ENCODE data around the gene SLC6A20.

The SLC6A20 gene

DNA sequence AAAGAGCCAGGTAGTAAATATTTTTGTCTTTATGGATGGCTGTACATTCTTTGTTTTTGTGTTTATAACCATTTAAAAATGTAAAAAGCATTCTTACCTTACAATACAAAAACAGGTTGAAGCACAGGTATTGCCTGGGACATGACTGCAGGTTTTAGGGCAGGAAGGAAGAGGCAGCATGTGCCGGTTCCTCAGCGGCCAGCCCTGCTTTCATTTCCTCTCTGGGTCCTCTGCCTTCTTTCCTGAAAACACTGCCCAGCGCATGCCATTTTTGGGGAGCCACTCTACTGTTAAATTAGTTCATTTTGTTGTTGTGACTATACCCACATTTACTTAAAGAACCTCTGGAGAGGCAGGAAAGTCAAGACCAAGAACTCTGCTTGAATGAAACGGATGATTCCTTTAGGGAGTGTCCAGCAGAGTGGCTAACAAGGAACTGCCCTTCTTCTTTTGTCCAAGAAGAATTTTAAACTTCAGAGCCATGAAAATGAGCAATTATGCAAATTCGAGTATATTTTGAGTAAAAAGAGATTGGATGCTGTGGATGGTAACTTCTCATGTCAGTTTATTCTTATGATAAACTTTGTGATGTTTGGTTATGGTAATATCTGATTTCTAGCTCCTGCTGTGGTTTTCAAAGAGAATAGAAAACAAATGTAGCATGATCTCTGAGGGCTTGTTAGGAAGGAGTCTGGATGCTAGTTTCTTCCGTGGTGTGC is 54.4 kb downstream of the SLC6A20 start:
- Histone ChIP-seq H3K4me1 (ENCODE audit: control insufficient read depth, insufficient read depth, low read depth, low read length) (peaks cover 6% of the 10 kb centered on the region), H3K4me3 (ENCODE audit: insufficient read depth in 1 of 2, low read depth in 1 of 2, low read length in 2 of 2) (no peak overlapping the region), H4K91ac (ENCODE audit: low read length) (no peak overlapping the region), H3K27me3 (ENCODE audit: control insufficient read depth in 1 of 2, insufficient read depth in 1 of 2, low read length in 2 of 2) (no peaks in the 10 kb centered on the region), H3K23ac (ENCODE audit: low read length in 2 of 2) (no peak overlapping the region), H2AFZ (ENCODE audit: low read depth, low read length) (no peak overlapping the region), H3K18ac (ENCODE audit: low read depth in 1 of 2, low read length in 2 of 2) (peak overlapping the region in 1 of 2 experiments; percentile 22), H4K8ac (ENCODE audit: low read length) (no peak overlapping the region), H2BK5ac (ENCODE audit: low read depth, low read length, poor library complexity, severe bottlenecking) (no peak overlapping the region), H2BK120ac (ENCODE audit: low read depth, low read length) (no peak overlapping the region), H3K4me2 (ENCODE audit: low read length, poor library complexity, severe bottlenecking) (no peak overlapping the region), H3K9me3 (ENCODE audit: control insufficient read depth, low read length) (no peaks in the 10 kb centered on the region), H3K36me3 (ENCODE audit: control insufficient read depth in 1 of 2, insufficient read depth in 2 of 2, low read depth in 1 of 2, low read length in 2 of 2) (peaks cover 29 to 97% of the 10 kb centered on the region in 2 experiments), H3K4ac (ENCODE audit: low read depth in 1 of 2, low read length in 2 of 2) (no peak overlapping the region), H2AK5ac (ENCODE audit: low read length, severe bottlenecking) (no peak overlapping the region), H3K79me1 (replicated peaks; ENCODE audit: low read length, poor library complexity, severe bottlenecking) (peaks cover 24% of the 10 kb centered on the region), H2BK12ac (ENCODE audit: low read length in 2 of 2) (no peak overlapping the region), H3K14ac (ENCODE audit: low read length in 2 of 2) (no peak overlapping the region), H3K27ac (ENCODE audit: low read length, poor library complexity, severe bottlenecking) (no peak overlapping the region), H3K9ac (ENCODE audit: low read length) (no peak overlapping the region), H2BK15ac (ENCODE audit: low read depth, poor library complexity, severe bottlenecking) (no peak overlapping the region)
- WGBS: 91% methylated on average over 4 of the region's 6 CpGs
- DNase-seq: no peak

DNA sequence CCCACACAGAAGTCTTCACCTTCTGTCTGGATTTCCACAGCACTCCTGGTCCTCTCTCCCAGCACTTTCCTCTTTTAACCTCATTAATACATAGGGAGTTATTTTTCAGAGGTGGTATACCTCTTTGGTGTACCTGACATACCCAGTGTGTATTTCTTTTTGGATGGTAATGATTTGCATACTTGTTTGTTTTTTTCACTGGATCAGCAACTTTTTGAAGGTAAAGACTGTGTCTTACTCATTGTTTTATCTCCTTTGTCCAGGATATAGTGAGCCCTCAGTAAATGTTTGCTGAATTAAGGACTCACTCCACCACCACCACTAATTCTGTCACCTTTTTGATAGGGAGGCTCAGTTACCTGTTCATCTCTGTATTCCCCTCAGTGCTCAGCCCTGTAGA is 55.1 kb downstream of the SLC6A20 start:
- H3K18ac ChIP-seq (ENCODE audit: low read depth in 1 of 2, low read length in 2 of 2): no peak overlapping the region

DNA sequence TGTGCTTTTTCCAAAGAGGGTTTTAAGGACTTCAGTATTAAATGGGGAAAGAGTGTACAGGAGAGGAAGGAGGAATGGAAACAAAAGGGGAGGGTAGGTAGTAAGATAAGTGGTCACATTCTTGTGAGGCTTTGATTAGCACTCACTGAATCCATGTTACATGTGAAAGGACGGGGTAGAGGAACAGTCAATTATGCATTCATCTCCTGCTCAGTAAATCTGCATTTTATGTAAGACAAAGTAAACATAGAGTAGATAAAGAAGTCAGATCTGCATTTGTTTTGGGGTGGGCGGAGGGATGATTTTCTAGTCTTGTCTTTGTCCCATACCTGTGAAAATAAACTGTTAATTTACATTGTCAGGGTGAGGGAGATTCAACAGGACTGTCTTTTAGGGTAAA is 56.3 kb downstream of the SLC6A20 start:
- H2BK15ac ChIP-seq (ENCODE audit: low read depth, poor library complexity, severe bottlenecking): no peak overlapping the region
- no peak overlapping the region for H3K4ac ChIP-seq (ENCODE audit: low read depth in 1 of 2, low read length in 2 of 2)
- H2BK5ac ChIP-seq (ENCODE audit: low read depth, low read length, poor library complexity, severe bottlenecking): no peak overlapping the region
- H3K18ac ChIP-seq (ENCODE audit: low read depth in 1 of 2, low read length in 2 of 2): no peak overlapping the region
- WGBS: 93% methylated on average over 2 of the region's 2 CpGs
- H3K14ac ChIP-seq (ENCODE audit: low read length in 2 of 2): no peak overlapping the region
- no peak overlapping the region for H3K27ac ChIP-seq (ENCODE audit: low read length, poor library complexity, severe bottlenecking)
- peaks cover 25% of the 10 kb centered on the region for H3K79me1 ChIP-seq (replicated peaks; ENCODE audit: low read length, poor library complexity, severe bottlenecking)
- no peak overlapping the region for H2AFZ ChIP-seq (ENCODE audit: low read depth, low read length)
- no peak overlapping the region for H3K4me3 ChIP-seq (ENCODE audit: insufficient read depth in 1 of 2, low read depth in 1 of 2, low read length in 2 of 2)
- no peak for DNase-seq
- no peak overlapping the region for H2BK12ac ChIP-seq (ENCODE audit: low read length in 2 of 2)
- H4K91ac ChIP-seq (ENCODE audit: low read length): no peak overlapping the region
- H3K4me2 ChIP-seq (ENCODE audit: low read length, poor library complexity, severe bottlenecking): no peak overlapping the region
- H3K4me1 ChIP-seq (ENCODE audit: control insufficient read depth, insufficient read depth, low read depth, low read length): no peaks in the 10 kb centered on the region
- H3K9ac ChIP-seq (ENCODE audit: low read length): no peak overlapping the region
- H3K9me3 ChIP-seq (ENCODE audit: control insufficient read depth, low read length): no peaks in the 10 kb centered on the region
- no peak overlapping the region for H2BK120ac ChIP-seq (ENCODE audit: low read depth, low read length)
- H3K36me3 ChIP-seq (ENCODE audit: control insufficient read depth in 1 of 2, insufficient read depth in 2 of 2, low read depth in 1 of 2, low read length in 2 of 2): peaks cover 28 to 99% of the 10 kb centered on the region in 2 experiments
- H3K27me3 ChIP-seq (ENCODE audit: control insufficient read depth in 1 of 2, insufficient read depth in 1 of 2, low read length in 2 of 2): no peaks in the 10 kb centered on the region
- no peak overlapping the region for H3K23ac ChIP-seq (ENCODE audit: low read length in 2 of 2)
- no peak overlapping the region for H2AK5ac ChIP-seq (ENCODE audit: low read length, severe bottlenecking)
- H4K8ac ChIP-seq (ENCODE audit: low read length): no peak overlapping the region

More for the DNA sequence above, 55.1 kb downstream of the SLC6A20 start:
- H3K27ac ChIP-seq (ENCODE audit: low read length, poor library complexity, severe bottlenecking): no peak overlapping the region
- no peak overlapping the region for H3K4ac ChIP-seq (ENCODE audit: low read depth in 1 of 2, low read length in 2 of 2)
- no peak overlapping the region for H2BK15ac ChIP-seq (ENCODE audit: low read depth, poor library complexity, severe bottlenecking)
- H3K14ac ChIP-seq (ENCODE audit: low read length in 2 of 2): no peak overlapping the region
- H2BK120ac ChIP-seq (ENCODE audit: low read depth, low read length): no peak overlapping the region
- H3K79me1 ChIP-seq (replicated peaks; ENCODE audit: low read length, poor library complexity, severe bottlenecking): peaks cover 23% of the 10 kb centered on the region
- H2BK12ac ChIP-seq (ENCODE audit: low read length in 2 of 2): no peak overlapping the region
- H3K23ac ChIP-seq (ENCODE audit: low read length in 2 of 2): no peak overlapping the region
- H2AK5ac ChIP-seq (ENCODE audit: low read length, severe bottlenecking): no peak overlapping the region
- no peaks in the 10 kb centered on the region for H3K9me3 ChIP-seq (ENCODE audit: control insufficient read depth, low read length)
- no peak overlapping the region for H4K91ac ChIP-seq (ENCODE audit: low read length)
- no peak overlapping the region for H3K4me2 ChIP-seq (ENCODE audit: low read length, poor library complexity, severe bottlenecking)
- H4K8ac ChIP-seq (ENCODE audit: low read length): no peak overlapping the region
- H2BK5ac ChIP-seq (ENCODE audit: low read depth, low read length, poor library complexity, severe bottlenecking): no peak overlapping the region
- H2AFZ ChIP-seq (ENCODE audit: low read depth, low read length): no peak overlapping the region
- H3K36me3 ChIP-seq (ENCODE audit: control insufficient read depth in 1 of 2, insufficient read depth in 2 of 2, low read depth in 1 of 2, low read length in 2 of 2): peaks cover 26 to 99% of the 10 kb centered on the region in 2 experiments
- no peaks in the 10 kb centered on the region for H3K27me3 ChIP-seq (ENCODE audit: control insufficient read depth in 1 of 2, insufficient read depth in 1 of 2, low read length in 2 of 2)
- no peak for DNase-seq
- H3K4me3 ChIP-seq (ENCODE audit: insufficient read depth in 1 of 2, low read depth in 1 of 2, low read length in 2 of 2): no peak overlapping the region
- H3K4me1 ChIP-seq (ENCODE audit: control insufficient read depth, insufficient read depth, low read depth, low read length): peaks cover 6% of the 10 kb centered on the region
- H3K9ac ChIP-seq (ENCODE audit: low read length): no peak overlapping the region

DNA sequence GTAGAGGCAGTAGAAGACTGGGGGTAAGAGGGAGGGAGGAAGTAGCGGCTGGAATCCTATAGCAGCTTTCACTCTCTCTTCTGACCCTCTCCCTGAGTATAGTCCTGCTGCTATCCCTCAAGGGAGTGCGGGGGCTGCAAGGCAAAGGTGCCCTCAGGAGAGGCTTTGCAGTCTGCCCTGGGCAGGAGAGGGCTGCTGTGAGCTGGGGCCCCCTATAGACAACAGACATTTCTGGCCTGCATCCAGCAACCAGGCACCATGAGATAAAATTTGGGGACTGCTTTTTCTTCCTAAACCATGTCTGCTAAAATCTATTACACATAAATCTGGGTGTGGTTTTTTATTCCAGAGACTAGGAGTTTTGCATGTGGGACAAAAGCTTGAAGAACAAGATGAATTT is 59.1 kb downstream of the SLC6A20 start:
- H3K4me3 ChIP-seq (ENCODE audit: insufficient read depth in 1 of 2, low read depth in 1 of 2, low read length in 2 of 2): no peak overlapping the region
- H2BK5ac ChIP-seq (ENCODE audit: low read depth, low read length, poor library complexity, severe bottlenecking): no peak overlapping the region
- no peak overlapping the region for H2BK15ac ChIP-seq (ENCODE audit: low read depth, poor library complexity, severe bottlenecking)
- H4K8ac ChIP-seq (ENCODE audit: low read length): no peak overlapping the region
- peaks cover 28 to 96% of the 10 kb centered on the region in 2 experiments for H3K36me3 ChIP-seq (ENCODE audit: control insufficient read depth in 1 of 2, insufficient read depth in 2 of 2, low read depth in 1 of 2, low read length in 2 of 2)
- no peak overlapping the region for H3K23ac ChIP-seq (ENCODE audit: low read length in 2 of 2)
- no peak overlapping the region for H2BK120ac ChIP-seq (ENCODE audit: low read depth, low read length)
- 94% methylated on average over 1 of the region's 2 CpGs for WGBS
- H3K27ac ChIP-seq (ENCODE audit: low read length, poor library complexity, severe bottlenecking): no peak overlapping the region
- H3K27me3 ChIP-seq (ENCODE audit: control insufficient read depth in 1 of 2, insufficient read depth in 1 of 2, low read length in 2 of 2): no peaks in the 10 kb centered on the region
- no peak overlapping the region for H3K14ac ChIP-seq (ENCODE audit: low read length in 2 of 2)
- H2AK5ac ChIP-seq (ENCODE audit: low read length, severe bottlenecking): no peak overlapping the region
- no peak overlapping the region for H3K4me2 ChIP-seq (ENCODE audit: low read length, poor library complexity, severe bottlenecking)
- H4K91ac ChIP-seq (ENCODE audit: low read length): no peak overlapping the region
- peaks cover 26% of the 10 kb centered on the region for H3K79me1 ChIP-seq (replicated peaks; ENCODE audit: low read length, poor library complexity, severe bottlenecking)
- no peaks in the 10 kb centered on the region for H3K4me1 ChIP-seq (ENCODE audit: control insufficient read depth, insufficient read depth, low read depth, low read length)
- no peak for DNase-seq
- no peak overlapping the region for H3K18ac ChIP-seq (ENCODE audit: low read depth in 1 of 2, low read length in 2 of 2)
- H2AFZ ChIP-seq (ENCODE audit: low read depth, low read length): no peak overlapping the region
- no peak overlapping the region for H2BK12ac ChIP-seq (ENCODE audit: low read length in 2 of 2)
- H3K9me3 ChIP-seq (ENCODE audit: control insufficient read depth, low read length): no peaks in the 10 kb centered on the region
- H3K9ac ChIP-seq (ENCODE audit: low read length): no peak overlapping the region
- no peak overlapping the region for H3K4ac ChIP-seq (ENCODE audit: low read depth in 1 of 2, low read length in 2 of 2)

Measured in mesenchymal stem cell (in vitro differentiated cells and primary cell).